Gastroesophageal sphincter (tissue), 4 donors: ENCODE data around the gene CNOT3. TPM values are rescaled to one million over a fixed set of nuclear protein-coding genes. Genes with fewer than 3 reads are reported as not detected.

Experiments
- ATAC-seq: fragments of 150-250 bp; one replicate; pipeline ENCODE4 v1.9.1; 2016; ENCODE audit warnings: mild to moderate bottlenecking, moderate library complexity
- H3K27ac ChIP-seq, 4 donors: fragments of 200-600 bp; sonication (generic) in 3 of 4; 1 replicate in 3 of 4; 2 replicates in 1 of 4; pipeline ENCODE4 v1.5.1; 2016 to 2019
- H3K27me3 ChIP-seq: fragments of 200-600 bp; sonication (generic); one replicate; pipeline ENCODE4 v1.5.1; 2019
- H3K36me3 ChIP-seq, 2 donors: fragments of 200-600 bp; sonication (generic); one replicate each; pipeline ENCODE4 v1.5.1; 2019; ENCODE audit warnings: control low read depth in 1 of 2
- H3K4me1 ChIP-seq, 3 donors: fragments of 200-600 bp; sonication (generic); 1 replicate in 2 of 3; 2 replicates in 1 of 3; pipeline ENCODE4 v1.5.1; 2016 to 2019; ENCODE audit warnings: control low read depth in 2 of 3
- H3K4me3 ChIP-seq, 2 donors: fragments of 200-600 bp; sonication (generic); one replicate each; pipeline ENCODE4 v1.5.1; 2019; ENCODE audit warnings: mild to moderate bottlenecking in 1 of 2, moderate library complexity in 1 of 2
- H3K9me3 ChIP-seq, 3 donors: fragments of 200-600 bp; sonication (generic); one replicate each; pipeline ENCODE4 v1.5.1; 2017 to 2019; ENCODE audit warnings: control low read depth in 2 of 3
- CTCF ChIP-seq, 4 experiments: fragments of 200-600 bp in 2 of 4; fragments of 450-650 bp in 2 of 4; sonication (generic) in 1 of 4; IDR thresholded peaks; one replicate each; pipeline ENCODE4 v1.5.1; 2017 to 2019; ENCODE audit warnings: antibody characterized with exemption in 4 of 4, mild to moderate bottlenecking in 2 of 4, moderate library complexity in 2 of 4
- EP300 ChIP-seq: sonication (generic); formaldehyde crosslinking; IDR thresholded peaks from one replicate; pipeline ENCODE4 v1.6.1; 2017; ENCODE audit warnings: antibody characterized with exemption, mild to moderate bottlenecking
- POLR2A ChIP-seq, 2 donors: fragments of 450-650 bp; IDR thresholded peaks; one replicate each; pipeline ENCODE4 v1.6.1; 2017; ENCODE audit warnings: antibody characterized with exemption in 2 of 2, mild to moderate bottlenecking in 2 of 2, moderate library complexity in 1 of 2
- POLR2AphosphoS5 ChIP-seq: sonication (generic); formaldehyde crosslinking; IDR thresholded peaks from one replicate; pipeline ENCODE4 v1.6.1; 2017; ENCODE audit warnings: antibody characterized with exemption
- WGBS, 2 donors: methylation state at CpG; one replicate each; pipeline ENCODE4 v1.1.5; 2018; ENCODE audit warnings: low coverage in 1 of 2; 5-methylcytosine and 5-hydroxymethylcytosine counted together
- total RNA-seq, 4 donors: library from RNA; depleted of rRNA; stranded (reverse); fragments of >200 nt; gene quantifications; one replicate each; pipeline ENCODE4 v1.1.0, GENCODE V29; 2016

The CNOT3 gene
- total RNA-seq, 4 donors from 2014 or later, result 14.7 to 32.4 (median 23.1) TPM

- ATAC-seq, result no peak
- H3K4me3 ChIP-seq, result no peak overlapping the region
- no peak overlapping the region for H3K27ac ChIP-seq
- H3K9me3 ChIP-seq, result no peaks in the 10 kb centered on the region
- H3K36me3 ChIP-seq, result peaks cover 0 to 91% of the 10 kb centered on the region in 2 donors
- 100% methylated on average over 7 of the region's 41 CpGs; no CpG with 5 or more reads in 1 of the 2 donors for WGBS, 2 donors
- TF ChIP-seq EP300 (no peak), POLR2A (IDR thresholded peaks at IDR 0.05) (no peak), CTCF (IDR thresholded peaks at IDR 0.05) (no peak), POLR2AphosphoS5 (no peak)
- no peaks in the 10 kb centered on the region for H3K4me1 ChIP-seq
- H3K27me3 ChIP-seq, result no peaks in the 10 kb centered on the region
These were observed 8.6 kb upstream of the CNOT3 start for GRCh38 chr19:54128796-54129616.

DNA sequence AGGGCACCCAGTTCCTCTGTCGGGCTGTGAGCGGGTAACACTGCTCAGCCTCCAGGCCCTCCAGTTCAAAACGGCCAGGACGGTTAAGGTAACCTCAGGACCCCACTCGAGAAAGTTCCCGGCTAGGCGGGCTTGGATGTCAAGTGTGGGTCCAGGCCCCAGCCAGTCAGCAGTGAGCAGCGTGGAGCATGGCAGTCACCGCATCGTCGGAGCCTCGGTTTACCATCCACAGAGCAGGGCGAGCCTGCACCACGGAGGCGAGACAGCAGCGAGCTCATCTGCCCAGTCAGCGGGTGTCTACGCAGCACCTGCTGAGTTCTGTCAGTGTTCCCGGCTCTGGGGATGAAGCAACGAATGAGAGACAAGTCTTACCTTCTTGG, 8.0 kb upstream of the CNOT3 start:
- peaks cover 0 to 85% of the 10 kb centered on the region in 2 donors for H3K36me3 ChIP-seq

DNA sequence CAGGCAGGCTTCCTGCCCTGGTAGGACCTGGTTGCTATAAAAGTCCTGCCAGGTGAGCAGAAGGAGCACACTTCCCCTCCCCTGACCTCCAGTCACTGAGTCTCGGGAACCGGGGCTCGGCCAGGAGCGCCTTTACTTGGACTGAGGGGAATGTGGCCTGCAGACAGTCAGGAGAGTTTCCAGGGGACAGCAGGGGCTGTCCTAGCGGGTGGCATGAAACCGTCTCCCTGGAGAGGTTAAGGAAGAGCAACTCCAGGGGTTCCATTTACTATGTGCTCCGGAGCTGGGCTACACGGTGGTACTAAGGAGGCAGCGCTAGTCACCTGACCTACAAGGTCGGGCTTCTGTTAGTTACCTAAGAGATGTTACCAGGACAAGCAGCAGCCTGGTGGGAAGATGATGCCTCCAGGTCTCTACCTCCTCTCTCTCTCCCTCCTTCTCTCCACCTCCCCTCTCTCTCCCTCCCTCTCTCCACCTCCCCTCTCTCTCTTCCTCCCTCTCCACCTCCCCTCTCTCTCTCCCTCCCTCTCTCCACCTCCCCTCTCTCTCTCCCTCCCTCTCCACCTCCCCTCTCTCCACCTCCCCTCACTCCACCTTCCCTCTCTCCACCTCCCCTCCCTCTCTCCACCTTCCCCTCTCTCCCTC, 4.1 kb upstream of the CNOT3 start:
- no peak for ATAC-seq
- Histone ChIP-seq H3K9me3 (no peaks in the 10 kb centered on the region), H3K27ac (no peak overlapping the region), H3K4me3 (no peak overlapping the region), H3K4me1 (peaks cover 0 to 15% (median 8%) of the 10 kb centered on the region in 3 donors), H3K36me3 (peaks cover 0 to 47% of the 10 kb centered on the region in 2 donors), H3K27me3 (no peaks in the 10 kb centered on the region)
- no peak for TF ChIP-seq POLR2AphosphoS5
- TF ChIP-seq EP300, result no peak
- TF ChIP-seq CTCF (IDR thresholded peaks at IDR 0.05), result no peak
- no peak for TF ChIP-seq POLR2A (IDR thresholded peaks at IDR 0.05)
- 76% methylated on average over 7 of the region's 10 CpGs; no CpG with 5 or more reads in 1 of the 2 donors for WGBS, 2 donors

More for the DNA sequence above, 8.0 kb upstream of the CNOT3 start:
- no CpG with 5 or more reads among the region's 20 CpGs for WGBS, 2 donors
- H3K9me3 ChIP-seq, result no peaks in the 10 kb centered on the region
- no peak for TF ChIP-seq CTCF (IDR thresholded peaks at IDR 0.05)
- TF ChIP-seq POLR2A (IDR thresholded peaks at IDR 0.05), result no peak
- no peak for TF ChIP-seq POLR2AphosphoS5
- TF ChIP-seq EP300, result no peak
- no peak overlapping the region for H3K4me3 ChIP-seq
- H3K4me1 ChIP-seq, result no peaks in the 10 kb centered on the region
- no peak overlapping the region for H3K27ac ChIP-seq
- ATAC-seq, result no peak
- no peaks in the 10 kb centered on the region for H3K27me3 ChIP-seq

GRCh38 chr19:54133957-54134590, 3.5 kb upstream of the CNOT3 start:
- Histone ChIP-seq H3K27ac (no peak overlapping the region), H3K4me3 (no peak overlapping the region), H3K27me3 (no peaks in the 10 kb centered on the region), H3K9me3 (no peaks in the 10 kb centered on the region), H3K36me3 (peaks cover 0 to 41% of the 10 kb centered on the region in 2 donors), H3K4me1 (peaks cover 2 to 22% (median 14%) of the 10 kb centered on the region in 3 donors)
- TF ChIP-seq EP300 (no peak), CTCF (IDR thresholded peaks at IDR 0.05) (no peak)
- WGBS, 2 donors, result 60 to 70% methylated on average over 2 of the region's 2 CpGs
- no peak for ATAC-seq
